Caco-2 (cell line): ENCODE measurements around the gene TIMP2. TPM values are rescaled to one million over a fixed set of nuclear protein-coding genes. Genes with fewer than 3 reads are reported as not detected.

Experiments
- BruUV-seq: library from RNA; stranded (reverse); fragments of 400-500 nt; replicated peaks from 2 replicates; lab custom pipeline; 2021; lab: Mats Ljungman, UMichigan
- CTCF ChIA-PET: fragments of 300-600 bp; sonication (Branson Sonifier 250); formaldehyde crosslinking; loops from one replicate; lab custom pipeline; 2022; ENCODE audit warnings: antibody characterized with exemption; lab: Charles Lee
- POLR2A ChIA-PET: fragments of 300-600 bp; sonication (Branson Sonifier 250); formaldehyde crosslinking; loops from one replicate; lab custom pipeline; 2022; ENCODE audit warnings: antibody characterized with exemption; lab: Charles Lee
- DNase-seq, 2 experiments: peaks; one replicate each; pipeline versions ENCODE4 v3.0.0 to v3.0.0-alpha.2; 2020 to 2022
- H3K27me3 ChIP-seq: replicated peaks from 2 replicates; pipeline ENCODE4 v1.6.0; 2011; ENCODE audit warnings: low read length; ENCODE audit not compliant: control insufficient read depth, insufficient read depth
- H3K36me3 ChIP-seq: 2 replicates; pipeline ENCODE4 v1.5.1; 2011; ENCODE audit warnings: low read length; ENCODE audit not compliant: control insufficient read depth, insufficient read depth
- H3K4me1 ChIP-seq: fragments of 250-450 bp; sonication (Bioruptor Pico); 2 replicates; pipeline ENCODE4 v1.5.1; 2020; ENCODE audit warnings: mild to moderate bottlenecking
- H3K4me3 ChIP-seq: 2 replicates; pipeline ENCODE4 v1.5.1; 2011; ENCODE audit warnings: low read depth, mild to moderate bottlenecking, control low read depth, low read length
- H3K9me3 ChIP-seq: fragments of 250-450 bp; sonication (Bioruptor Pico); 2 replicates; pipeline ENCODE4 v1.5.1; 2020; ENCODE audit warnings: mild to moderate bottlenecking, moderate library complexity
- H3K27ac Mint-ChIP-seq: one replicate; pipeline ENCODE4 v1.8.0; 2022; ENCODE audit warnings: mixed read lengths; ENCODE audit not compliant: unreplicated experiment
- H3K27me3 Mint-ChIP-seq: one replicate; pipeline ENCODE4 v1.8.0; 2022; ENCODE audit warnings: mixed read lengths; ENCODE audit not compliant: insufficient read depth, unreplicated experiment
- H3K36me3 Mint-ChIP-seq: one replicate; pipeline ENCODE4 v1.8.0; 2022; ENCODE audit warnings: mild to moderate bottlenecking, mixed read lengths; ENCODE audit not compliant: insufficient read depth, unreplicated experiment
- H3K4me1 Mint-ChIP-seq: one replicate; pipeline ENCODE4 v1.8.0; 2022; ENCODE audit warnings: low read depth, mixed read lengths; ENCODE audit not compliant: unreplicated experiment
- H3K4me3 Mint-ChIP-seq: one replicate; pipeline ENCODE4 v1.8.0; 2022; ENCODE audit warnings: mild to moderate bottlenecking, moderate library complexity, mixed read lengths; ENCODE audit not compliant: unreplicated experiment
- H3K9me3 Mint-ChIP-seq: one replicate; pipeline ENCODE4 v1.8.0; 2022; ENCODE audit warnings: mixed read lengths; ENCODE audit not compliant: unreplicated experiment
- intact Hi-C: fragments of 100-400 bp; cut with micrococcal nuclease; formaldehyde crosslinking; loops from one replicate; pipeline ENCODE4 v1.10.0; 2022; ENCODE audit not compliant: unreplicated experiment
- total RNA-seq: library from RNA; stranded (reverse); gene quantifications from 2 replicates; pipeline ENCODE4 v1.2.3, GENCODE V29; 2022
- TF ChIP-seq, protein P1 (sequence below), 2 experiments: fragments of 200-600 bp in 1 of 2; IDR thresholded peaks; 1 replicate in 1 of 2; 2 replicates in 1 of 2; pipeline versions ENCODE4 v1.5.1 to v1.8.0; 2011 to 2022; ENCODE audit warnings: antibody characterized with exemption in 1 of 2, control low read depth in 1 of 2, inconsistent platforms in 1 of 2, low read depth in 1 of 2, low read length in 1 of 2, mild to moderate bottlenecking in 1 of 2, moderate library complexity in 1 of 2; ENCODE audit not compliant: insufficient read depth in 1 of 2, severe bottlenecking in 1 of 2, unreplicated experiment in 1 of 2

TIMP2 gene
- total RNA-seq, 1 experiment from 2014 or later = 70.1 TPM

DNA sequence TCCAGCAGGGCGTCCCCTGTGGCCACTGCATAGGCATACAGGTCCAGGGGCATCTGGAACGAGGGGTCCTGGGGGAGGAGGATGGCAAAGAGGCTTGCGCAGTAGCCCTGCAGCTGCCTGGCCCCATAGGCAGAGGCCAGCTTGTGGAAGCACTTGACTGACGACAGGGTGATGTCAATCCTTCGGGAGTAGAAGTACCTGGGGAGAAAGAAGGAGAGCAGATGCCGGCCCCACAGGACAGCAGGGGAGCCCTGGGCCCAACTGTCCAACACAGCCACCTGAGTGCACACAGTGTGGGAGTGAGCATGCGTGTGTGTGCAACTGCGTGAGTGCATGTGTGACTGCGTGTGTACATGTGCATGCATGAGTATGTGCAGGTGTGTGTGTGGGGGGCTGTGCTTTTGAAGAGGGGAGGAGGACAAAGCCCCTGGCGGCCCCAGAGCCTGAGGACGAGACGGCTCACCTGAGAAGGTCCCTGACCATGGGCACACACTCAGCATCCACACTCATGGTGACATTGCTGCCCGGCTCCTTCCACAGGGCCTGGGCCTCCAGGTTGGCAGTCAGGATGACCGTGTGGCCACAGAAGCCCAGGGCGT is 47.4 kb upstream of the TIMP2 start:
- POLR2A ChIA-PET = no interaction called here
- peaks cover 42% of the 10 kb centered on the region for H3K4me1 ChIP-seq
- no TSS peak for BruUV-seq
- Mint-ChIP-seq H3K4me1 (peaks cover 24% of the 10 kb centered on the region), H3K27ac (peak overlapping the region; percentile 40), H3K4me3 (no peak overlapping the region), H3K36me3 (peaks cover 9% of the 10 kb centered on the region), H3K27me3 (no peaks in the 10 kb centered on the region), H3K9me3 (no peaks in the 10 kb centered on the region)
- no peak overlapping the region for H3K4me3 ChIP-seq
- no peaks in the 10 kb centered on the region for H3K27me3 ChIP-seq
- no peaks in the 10 kb centered on the region for H3K36me3 ChIP-seq
- no peak for DNase-seq
- intact Hi-C loops = no loop called here
- TF ChIP-seq, protein P1, sequence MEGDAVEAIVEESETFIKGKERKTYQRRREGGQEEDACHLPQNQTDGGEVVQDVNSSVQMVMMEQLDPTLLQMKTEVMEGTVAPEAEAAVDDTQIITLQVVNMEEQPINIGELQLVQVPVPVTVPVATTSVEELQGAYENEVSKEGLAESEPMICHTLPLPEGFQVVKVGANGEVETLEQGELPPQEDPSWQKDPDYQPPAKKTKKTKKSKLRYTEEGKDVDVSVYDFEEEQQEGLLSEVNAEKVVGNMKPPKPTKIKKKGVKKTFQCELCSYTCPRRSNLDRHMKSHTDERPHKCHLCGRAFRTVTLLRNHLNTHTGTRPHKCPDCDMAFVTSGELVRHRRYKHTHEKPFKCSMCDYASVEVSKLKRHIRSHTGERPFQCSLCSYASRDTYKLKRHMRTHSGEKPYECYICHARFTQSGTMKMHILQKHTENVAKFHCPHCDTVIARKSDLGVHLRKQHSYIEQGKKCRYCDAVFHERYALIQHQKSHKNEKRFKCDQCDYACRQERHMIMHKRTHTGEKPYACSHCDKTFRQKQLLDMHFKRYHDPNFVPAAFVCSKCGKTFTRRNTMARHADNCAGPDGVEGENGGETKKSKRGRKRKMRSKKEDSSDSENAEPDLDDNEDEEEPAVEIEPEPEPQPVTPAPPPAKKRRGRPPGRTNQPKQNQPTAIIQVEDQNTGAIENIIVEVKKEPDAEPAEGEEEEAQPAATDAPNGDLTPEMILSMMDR (IDR thresholded peaks at IDR 0.05; ENCODE audit: insufficient read depth in 1 of 2, low read depth in 1 of 2, low read length in 1 of 2, severe bottlenecking in 1 of 2, unreplicated experiment in 1 of 2) = no peak
- CTCF ChIA-PET = interaction anchor here (0.5 to 3.6 kb wide), 3 partner anchors 32 to 107 kb away, joined by 3 to 41 read pairs (median 3); no protein-coding TSS in a partner anchor
- H3K9me3 ChIP-seq = no peaks in the 10 kb centered on the region

DNA sequence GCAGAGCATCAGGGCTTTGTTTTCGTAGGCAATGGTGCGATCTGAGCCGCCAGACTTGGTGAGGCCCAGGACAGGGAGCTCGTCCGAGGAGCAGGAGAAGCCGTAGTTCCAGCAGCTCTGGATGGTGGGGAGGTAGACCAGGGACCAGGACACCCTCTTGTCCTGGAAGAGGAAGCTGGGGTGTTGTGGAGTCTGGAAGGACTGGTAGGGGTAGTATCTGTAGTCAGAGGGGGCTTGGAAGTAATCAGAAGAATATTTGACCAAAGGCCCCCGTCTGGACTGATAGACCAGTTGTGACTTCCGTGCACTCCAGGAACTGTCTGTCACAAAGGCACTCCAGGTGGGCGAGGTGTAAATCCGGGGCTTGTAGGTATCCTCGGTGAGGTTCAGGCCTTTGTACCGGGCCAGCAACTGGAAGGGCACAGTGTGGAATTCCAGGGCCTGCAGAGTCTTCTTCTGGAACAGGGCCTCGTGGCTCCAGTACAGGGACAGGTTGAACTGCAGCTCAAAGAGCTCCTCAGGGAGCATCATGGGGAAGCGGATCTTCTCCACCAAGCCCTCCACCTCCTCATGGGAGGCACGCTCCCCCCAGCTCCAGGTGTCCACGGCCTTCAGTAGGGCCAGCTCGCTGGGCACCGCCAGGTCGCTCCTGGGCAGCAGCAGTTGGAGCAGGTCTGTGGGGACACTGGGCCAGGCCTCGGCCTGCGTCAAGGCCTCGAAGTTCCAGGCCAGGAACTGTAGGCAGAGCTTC is 46.7 kb upstream of the TIMP2 start:
- H3K27ac Mint-ChIP-seq = peak overlapping the region; percentile 87
- no peaks in the 10 kb centered on the region for H3K36me3 ChIP-seq
- H3K4me1 ChIP-seq = peaks cover 42% of the 10 kb centered on the region
- no peaks in the 10 kb centered on the region for H3K27me3 ChIP-seq
- no peaks in the 10 kb centered on the region for H3K9me3 Mint-ChIP-seq
- intact Hi-C loops = loop anchor here (1.0 kb wide), 1 partner anchor 107 kb away; no protein-coding TSS in a partner anchor
- H3K4me1 Mint-ChIP-seq = peaks cover 24% of the 10 kb centered on the region
- BruUV-seq = no TSS peak
- no peak overlapping the region for H3K4me3 Mint-ChIP-seq
- POLR2A ChIA-PET = interaction anchor here (1.0 to 1.2 kb wide), 2 partner anchors 49 to 130 kb away, joined by 3 read pairs; no protein-coding TSS in a partner anchor
- CTCF ChIA-PET = interaction anchor here (0.5 to 3.6 kb wide), 13 partner anchors 9 to 106 kb away, joined by 3 to 41 read pairs (median 4); partner anchors contain the start of gene CANT1
- H3K36me3 Mint-ChIP-seq = peaks cover 9% of the 10 kb centered on the region
- no peaks in the 10 kb centered on the region for H3K27me3 Mint-ChIP-seq
- TF ChIP-seq, protein P1 (IDR thresholded peaks at IDR 0.05; ENCODE audit: insufficient read depth in 1 of 2, low read depth in 1 of 2, low read length in 1 of 2, severe bottlenecking in 1 of 2, unreplicated experiment in 1 of 2) = no peak
- no peak overlapping the region for H3K4me3 ChIP-seq
- DNase-seq = no peak
- no peaks in the 10 kb centered on the region for H3K9me3 ChIP-seq
